AG09319 (cell line): Measurements from ENCODE around the gene TULP1.
A peak's percentile ranks its signal among the peaks of the same experiment; 100 is the strongest.

ENCODE experiments used
- DNase-seq: peaks from one replicate; pipeline ENCODE4 v3.0.0-alpha.2; 2010; ENCODE audit warnings: low read depth; ENCODE audit errors: extremely low read depth
- CTCF ChIP-seq: IDR thresholded peaks from 2 replicates; pipeline ENCODE4 v1.5.1; 2011; ENCODE audit warnings: low read depth, mild to moderate bottlenecking, inconsistent platforms, low read length, moderate library complexity

Gene TULP1

GRCh38 chr6:35534407-35535170 is 21.9 kb upstream of the TULP1 start:
- no peak for DNase-seq
- no peak for TF ChIP-seq CTCF

- DNase-seq: no peak
- no peak for TF ChIP-seq CTCF
Measured at GRCh38 chr6:35533981-35534380, 21.3 kb upstream of the TULP1 start.

- DNase-seq: no peak
- TF ChIP-seq CTCF: no peak
Measured at GRCh38 chr6:35532126-35532525, 19.4 kb upstream of the TULP1 start.

GRCh38 chr6:35524380-35525020 is 11.8 kb upstream of the TULP1 start:
- no peak for TF ChIP-seq CTCF

GRCh38 chr6:35522660-35523658 is 10.3 kb upstream of the TULP1 start:
- TF ChIP-seq CTCF: peak; percentile 97
- peak; percentile 7 for DNase-seq

More at GRCh38 chr6:35524380-35525020, 11.8 kb upstream of the TULP1 start:
- DNase-seq: no peak

GRCh38 chr6:35522151-35522550 is 9.5 kb upstream of the TULP1 start:
- no peak for TF ChIP-seq CTCF
- DNase-seq: no peak
